Bronchial epithelial cell (primary cell): ENCODE results near the gene MRC2. TPM values are rescaled to one million over a fixed set of nuclear protein-coding genes. Genes with fewer than 3 reads are reported as not detected.

Experiments used
- DNase-seq: peaks from one replicate; pipeline ENCODE4 v3.0.0-alpha.2; 2010; ENCODE audit warnings: low read depth
- FAIRE-seq: peaks from 2 replicates; lab custom pipeline; 2011; peaks lifted over from hg19 to GRCh38; lab: Jason Lieb, UNC
- H3K27me3 ChIP-seq: 2 replicates; pipeline ENCODE4 v1.5.1; 2011; ENCODE audit warnings: low read length; ENCODE audit not compliant: control insufficient read depth, insufficient read depth
- H3K36me3 ChIP-seq: 2 replicates; pipeline ENCODE4 v1.5.1; 2011; ENCODE audit warnings: low read length; ENCODE audit not compliant: control insufficient read depth, insufficient read depth
- H3K4me3 ChIP-seq: 2 replicates; pipeline ENCODE4 v1.5.1; 2011; ENCODE audit warnings: mild to moderate bottlenecking, low read depth, low read length, control low read depth
- CTCF ChIP-seq: IDR thresholded peaks from 2 replicates; pipeline ENCODE4 v1.5.1; 2011; ENCODE audit warnings: mild to moderate bottlenecking, moderate library complexity, low read length, control low read depth, inconsistent platforms; ENCODE audit not compliant: insufficient read depth, severe bottlenecking
- total RNA-seq: library from RNA; depleted of rRNA; stranded (reverse); fragments of >200 nt; gene quantifications from 2 replicates; pipeline ENCODE4 v1.2.1, GENCODE V29; 2014

The MRC2 gene
- total RNA-seq, 1 donor from 2014 or later: 9.2 TPM

GRCh38 chr17:62678214-62678919 is 50.9 kb downstream of the MRC2 start:
- Histone ChIP-seq H3K27me3 (no peaks in the 10 kb centered on the region), H3K4me3 (no peak overlapping the region), H3K36me3 (peaks cover 10% of the 10 kb centered on the region)
- DNase-seq (no peak), FAIRE-seq (no peak)
- TF ChIP-seq CTCF: no peak

- DNase-seq (no peak), FAIRE-seq (no peak)
- no peaks in the 10 kb centered on the region for H3K27me3 ChIP-seq
- no peak for TF ChIP-seq CTCF
- H3K4me3 ChIP-seq: no peak overlapping the region
- H3K36me3 ChIP-seq: peaks cover 10% of the 10 kb centered on the region
Observed at GRCh38 chr17:62679866-62680377, 52.5 kb downstream of the MRC2 start.

- Histone ChIP-seq H3K4me3 (no peak overlapping the region), H3K27me3 (no peaks in the 10 kb centered on the region), H3K36me3 (peaks cover 10% of the 10 kb centered on the region)
- TF ChIP-seq CTCF: no peak
- no peak for FAIRE-seq
- DNase-seq: no peak
Observed at GRCh38 chr17:62680541-62681052, 53.1 kb downstream of the MRC2 start.

GRCh38 chr17:62681061-62681938 is 53.8 kb downstream of the MRC2 start:
- TF ChIP-seq CTCF: no peak
- FAIRE-seq (no peak), DNase-seq (no peak)
- Histone ChIP-seq H3K36me3 (peaks cover 10% of the 10 kb centered on the region), H3K27me3 (no peaks in the 10 kb centered on the region), H3K4me3 (no peak overlapping the region)

GRCh38 chr17:62681939-62682381 is 54.5 kb downstream of the MRC2 start:
- DNase-seq (no peak), FAIRE-seq (no peak)
- no peak overlapping the region for H3K4me3 ChIP-seq
- H3K36me3 ChIP-seq: peaks cover 8% of the 10 kb centered on the region
- H3K27me3 ChIP-seq: no peaks in the 10 kb centered on the region
- TF ChIP-seq CTCF: no peak
